IMR-90 (cell line): ENCODE results near the gene HRNR. TPM values are rescaled to one million over a fixed set of nuclear protein-coding genes. Genes with fewer than 3 reads are reported as not detected.

Experiments used
- ATAC-seq: fragments of 200-7000 bp; cut with Tn5 transposase; 2 replicates; pipeline ENCODE4 v1.9.1; 2020; ENCODE audit warnings: low read depth, mild to moderate bottlenecking, moderate library complexity
- BruUV-seq: library from RNA; stranded (reverse); fragments of 400-500 nt; replicated peaks from 2 replicates; lab custom pipeline; 2021; lab: Mats Ljungman, UMichigan
- CTCF ChIA-PET: fragments of 300-600 bp; formaldehyde crosslinking; extraction: SDS; loops from one replicate; lab custom pipeline; 2021; ENCODE audit warnings: antibody characterized with exemption; lab: Yijun Ruan, JAX
- POLR2A ChIA-PET: fragments of 300-600 bp; sonication (Branson Sonifier 250); formaldehyde crosslinking; loops from one replicate; lab custom pipeline; 2022; ENCODE audit warnings: antibody characterized with exemption; ENCODE audit not compliant: unreplicated experiment; lab: Charles Lee
- DNase-seq: peaks from one replicate; pipeline ENCODE4 v3.0.0; 2013
- H2AFZ ChIP-seq: replicated peaks from 2 replicates; pipeline ENCODE3; 2013; ENCODE audit warnings: low read length, mild to moderate bottlenecking; ENCODE audit not compliant: poor library complexity
- H2AK5ac ChIP-seq: 2 replicates; pipeline ENCODE4 v1.6.1; 2013; ENCODE audit warnings: low read depth, low read length, inconsistent platforms
- H2AK9ac ChIP-seq: replicated peaks from 2 replicates; pipeline ENCODE3; 2013; ENCODE audit warnings: mild to moderate bottlenecking, low read depth, low read length, moderate library complexity; ENCODE audit not compliant: poor library complexity
- H2BK120ac ChIP-seq: 2 replicates; pipeline ENCODE4 v1.6.1; 2013; ENCODE audit warnings: low read depth, low read length, inconsistent platforms
- H2BK15ac ChIP-seq: 3 replicates; pipeline ENCODE4 v1.6.1; 2013; ENCODE audit warnings: low read depth, low read length, inconsistent platforms
- H2BK20ac ChIP-seq: 2 replicates; pipeline ENCODE4 v1.6.1; 2013; ENCODE audit warnings: low read depth, mild to moderate bottlenecking, inconsistent platforms, low read length, moderate library complexity
- H2BK5ac ChIP-seq: 2 replicates; pipeline ENCODE4 v1.6.1; 2013; ENCODE audit warnings: mild to moderate bottlenecking, low read depth, low read length, inconsistent platforms; ENCODE audit not compliant: poor library complexity, severe bottlenecking
- H3K14ac ChIP-seq: replicated peaks from 2 replicates; pipeline ENCODE4 v1.6.1; 2013; ENCODE audit warnings: low read depth, low read length, inconsistent platforms
- H3K18ac ChIP-seq: 2 replicates; pipeline ENCODE4 v1.6.1; 2013; ENCODE audit warnings: low read depth, low read length, control low read depth
- H3K23ac ChIP-seq: 2 replicates; pipeline ENCODE4 v1.6.1; 2013; ENCODE audit warnings: low read depth, low read length, inconsistent platforms
- H3K27ac ChIP-seq: 2 replicates; pipeline ENCODE4 v1.5.1; 2013; ENCODE audit warnings: mild to moderate bottlenecking, control low read depth, low read length; ENCODE audit not compliant: insufficient read depth
- H3K27me3 ChIP-seq: 2 replicates; pipeline ENCODE4 v1.6.1; 2013; ENCODE audit warnings: low read length; ENCODE audit not compliant: control insufficient read depth, insufficient read depth
- H3K36me3 ChIP-seq: 2 replicates; pipeline ENCODE4 v1.6.1; 2013; ENCODE audit warnings: low read length, mixed read lengths; ENCODE audit not compliant: control insufficient read depth, insufficient read depth
- H3K4ac ChIP-seq: 2 replicates; pipeline ENCODE4 v1.6.1; 2013; ENCODE audit warnings: low read depth, low read length, inconsistent platforms
- H3K4me1 ChIP-seq: 2 replicates; pipeline ENCODE4 v1.6.1; 2013; ENCODE audit warnings: low read length, mixed read lengths; ENCODE audit not compliant: control insufficient read depth, insufficient read depth
- H3K4me2 ChIP-seq: 2 replicates; pipeline ENCODE4 v1.6.1; 2013; ENCODE audit warnings: low read depth, mild to moderate bottlenecking, control low read depth, low read length, moderate library complexity
- H3K4me3 ChIP-seq: 2 replicates; pipeline ENCODE4 v1.5.1; 2013; ENCODE audit warnings: low read depth, mild to moderate bottlenecking, control low read depth, low read length, moderate library complexity; ENCODE audit not compliant: insufficient read depth
- H3K56ac ChIP-seq: 2 replicates; pipeline ENCODE4 v1.6.1; 2013; ENCODE audit warnings: low read length, inconsistent platforms; ENCODE audit not compliant: insufficient read depth; ENCODE audit errors: extremely low read depth
- H3K79me1 ChIP-seq, 2 experiments: 2 replicates each; pipeline ENCODE4 v1.6.1; 2013; ENCODE audit warnings: low read length in 2 of 2, inconsistent platforms in 1 of 2, low read depth in 1 of 2
- H3K9ac ChIP-seq: 2 replicates; pipeline ENCODE4 v1.6.1; 2013; ENCODE audit warnings: low read depth, low read length, control low read depth
- H3K9me1 ChIP-seq: 2 replicates; pipeline ENCODE4 v1.6.1; 2013; ENCODE audit warnings: low read length, inconsistent platforms; ENCODE audit not compliant: insufficient read depth
- H3K9me3 ChIP-seq: 2 replicates; pipeline ENCODE4 v1.6.1; 2013; ENCODE audit warnings: low read length; ENCODE audit not compliant: control insufficient read depth, insufficient read depth
- H4K20me1 ChIP-seq: 2 replicates; pipeline ENCODE4 v1.6.1; 2013; ENCODE audit warnings: low read length, inconsistent platforms; ENCODE audit not compliant: insufficient read depth
- H4K5ac ChIP-seq: 2 replicates; pipeline ENCODE4 v1.6.1; 2013; ENCODE audit warnings: mild to moderate bottlenecking, low read depth, low read length, control low read depth
- H4K8ac ChIP-seq, 2 experiments: 2 replicates each; pipeline ENCODE4 v1.6.1; 2013; ENCODE audit warnings: low read depth in 2 of 2, low read length in 2 of 2, control low read depth in 1 of 2, inconsistent platforms in 1 of 2
- H4K91ac ChIP-seq: 2 replicates; pipeline ENCODE4 v1.6.1; 2013; ENCODE audit warnings: low read depth, low read length, inconsistent platforms; ENCODE audit not compliant: insufficient read depth
- BHLHE40 ChIP-seq: fragments of 150-350 bp; IDR thresholded peaks from 2 replicates; pipeline ENCODE4 v1.6.1; 2016; ENCODE audit warnings: mild to moderate bottlenecking, low read depth, low read length
- CEBPB ChIP-seq: IDR thresholded peaks from 2 replicates; pipeline ENCODE4 v1.6.1; 2012; ENCODE audit warnings: low read depth, low read length, improper control_type of control experiment
- CHD1 ChIP-seq: IDR thresholded peaks from 2 replicates; pipeline ENCODE4 v1.6.1; 2012; ENCODE audit warnings: low read depth, low read length, improper control_type of control experiment
- CTCF ChIP-seq: conservative IDR thresholded peaks from 2 replicates; pipeline ENCODE4 v1.5.1; 2012; ENCODE audit warnings: mild to moderate bottlenecking, low read depth, low read length, improper control_type of control experiment
- ELK1 ChIP-seq: fragments of 150-350 bp; IDR thresholded peaks from 2 replicates; pipeline ENCODE4 v1.6.1; 2016; ENCODE audit warnings: low read depth, mild to moderate bottlenecking, low read length, moderate library complexity, borderline replicate concordance
- FOS ChIP-seq: fragments of 150-350 bp; IDR thresholded peaks from 2 replicates; pipeline ENCODE4 v1.6.1; 2016; ENCODE audit warnings: low read depth, low read length
- MAFK ChIP-seq: IDR thresholded peaks from 2 replicates; pipeline ENCODE4 v1.6.1; 2012; ENCODE audit warnings: low read depth, low read length, improper control_type of control experiment
- MAZ ChIP-seq: IDR thresholded peaks from 2 replicates; pipeline ENCODE4 v1.6.1; 2012; ENCODE audit warnings: low read depth, mild to moderate bottlenecking, low read length, improper control_type of control experiment, moderate library complexity, borderline replicate concordance
- MXI1 ChIP-seq: IDR thresholded peaks from 2 replicates; pipeline ENCODE4 v1.6.1; 2012; ENCODE audit warnings: low read depth, mild to moderate bottlenecking, low read length, moderate library complexity, borderline replicate concordance
- NFE2L2 ChIP-seq: fragments of 150-350 bp; IDR thresholded peaks from 2 replicates; pipeline ENCODE4 v1.6.1; 2016; ENCODE audit warnings: low read depth, mild to moderate bottlenecking, low read length
- POLR2A ChIP-seq: IDR thresholded peaks from 2 replicates; pipeline ENCODE4 v1.6.1; 2012; ENCODE audit warnings: mild to moderate bottlenecking, low read depth, low read length
- RAD21 ChIP-seq: IDR thresholded peaks from 2 replicates; pipeline ENCODE4 v1.6.1; 2012; ENCODE audit warnings: low read length, improper control_type of control experiment
- RCOR1 ChIP-seq: IDR thresholded peaks from 2 replicates; pipeline ENCODE4 v1.6.1; 2012; ENCODE audit warnings: mild to moderate bottlenecking, low read length, improper control_type of control experiment; ENCODE audit not compliant: insufficient replicate concordance
- RFX5 ChIP-seq: IDR thresholded peaks from 2 replicates; pipeline ENCODE4 v1.8.0; 2012; ENCODE audit warnings: low read depth, mild to moderate bottlenecking, low read length, moderate library complexity
- SMC3 ChIP-seq: fragments of 150-350 bp; IDR thresholded peaks from 2 replicates; pipeline ENCODE4 v1.6.1; 2016; ENCODE audit warnings: low read depth, mild to moderate bottlenecking, antibody characterized with exemption, low read length, moderate library complexity
- WGBS, 2 experiments: methylation state at CpG; one replicate each; pipeline versions ENCODE4 v1.1.5 to v1.1.7; 2013; ENCODE audit warnings: missing lambda C conversion rate in 2 of 2; ENCODE audit not compliant: insufficient read length in 1 of 2; ENCODE audit errors: extremely low coverage in 2 of 2; 5-methylcytosine and 5-hydroxymethylcytosine counted together
- dilution Hi-C: fragments of 300-500 bp; cut with HindIII; formaldehyde crosslinking; loops from one replicate; pipeline ENCODE4 v1.14.3; 2018; ENCODE audit warnings: low sequenced_read_pairs; ENCODE audit not compliant: unreplicated experiment
- in situ Hi-C: fragments of 300-500 bp; cut with MboI; formaldehyde crosslinking; loops from 3 replicates; pipeline ENCODE4 v1.14.3; 2019; ENCODE audit warnings: low sequenced_read_pairs, inconsistent platforms, mixed read lengths
- intact Hi-C: fragments of 100-400 bp; cut with micrococcal nuclease; formaldehyde crosslinking; loops from 2 replicates; pipeline ENCODE4 v1.10.0; 2022
- polyA plus RNA-seq, 3 experiments: library from polyadenylated mRNA; depleted of rRNA; stranded (reverse); fragments of >200 nt; gene quantifications; 2 replicates each; pipeline ENCODE4 v1.2.3, GENCODE V29; 2012; ENCODE audit warnings: low replicate concordance in 1 of 3
- total RNA-seq: library from RNA; depleted of rRNA; stranded (reverse); fragments of >200 nt; gene quantifications from 2 replicates; pipeline ENCODE4 v1.2.3, GENCODE V29; 2012
- TF ChIP-seq, protein P1 (sequence below): fragments of 150-350 bp; IDR thresholded peaks from 2 replicates; pipeline ENCODE4 v1.6.1; 2017; ENCODE audit warnings: mild to moderate bottlenecking, antibody characterized with exemption, low read length, low read depth

Gene HRNR
- total and polyA plus RNA-seq, 2 of the 4 experiments (the other 2 are of a cell fraction): under 0.01 TPM; not detected in 1

DNA sequence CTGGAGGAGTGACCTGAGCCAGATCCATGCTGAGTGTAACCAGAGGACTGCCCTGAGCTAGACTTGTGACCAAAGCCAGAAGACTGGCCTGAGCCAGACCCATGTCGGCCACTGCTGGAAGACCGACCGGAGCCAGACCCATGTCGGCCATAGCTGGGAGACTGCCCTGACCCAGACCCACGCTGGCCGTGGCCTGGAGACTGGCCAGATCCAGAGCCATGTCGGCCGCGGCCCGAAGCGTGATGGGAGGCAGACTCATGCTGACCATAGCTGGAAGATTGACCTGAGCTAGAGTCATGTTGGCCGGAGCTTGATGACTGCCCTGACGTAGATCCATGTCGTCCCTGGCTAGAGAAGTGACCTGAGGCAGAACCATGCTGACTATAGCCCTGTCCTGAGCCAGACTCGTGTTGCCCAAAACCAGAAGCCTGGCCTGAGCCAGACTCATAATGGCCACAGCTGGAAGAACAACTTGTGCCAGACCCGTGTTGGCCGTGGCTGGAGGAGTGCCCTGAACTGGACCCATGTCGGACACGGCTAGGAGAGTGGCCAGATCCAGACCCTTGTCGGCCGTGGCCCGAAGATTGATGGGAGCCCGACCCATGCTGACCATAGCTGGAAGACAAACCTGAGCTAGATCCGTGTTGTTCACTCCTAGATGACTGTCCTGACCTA lies 5.1 kb downstream of the HRNR start:
- no peak overlapping the region for H3K9ac ChIP-seq
- intact Hi-C loops: no loop called here
- BruUV-seq: no TSS peak

More for the DNA sequence above, 5.1 kb downstream of the HRNR start:
- no peak overlapping the region for H3K4ac ChIP-seq
- dilution Hi-C loops: no loop called here
- no peak overlapping the region for H4K5ac ChIP-seq
- H3K4me2 ChIP-seq: no peak overlapping the region
- H3K23ac ChIP-seq: no peak overlapping the region
- no peaks in the 10 kb centered on the region for H3K4me1 ChIP-seq
- in situ Hi-C loops: no loop called here
- H3K79me1 ChIP-seq: no peaks in the 10 kb centered on the region
- H4K8ac ChIP-seq: no peak overlapping the region
- H4K20me1 ChIP-seq: no peaks in the 10 kb centered on the region
- H3K14ac ChIP-seq: no peak overlapping the region
- H2BK120ac ChIP-seq: no peak overlapping the region
- H2AK9ac ChIP-seq: no peak overlapping the region
- no peak for DNase-seq
- H2AFZ ChIP-seq: no peak overlapping the region
- H3K9me3 ChIP-seq: peaks cover 16% of the 10 kb centered on the region; the same call in 1 of the 2 replicates
- no peak overlapping the region for H2BK20ac ChIP-seq
- H2BK5ac ChIP-seq: no peak overlapping the region
- TF ChIP-seq ELK1 (no peak), POLR2A (no peak), MAFK (no peak), MXI1 (no peak), RFX5 (no peak), MAZ (no peak), CTCF (no peak), CHD1 (no peak), RCOR1 (no peak), BHLHE40 (no peak), CEBPB (no peak), NFE2L2 (no peak), FOS (no peak), SMC3 (no peak), RAD21 (no peak)
- TF ChIP-seq, protein P1, sequence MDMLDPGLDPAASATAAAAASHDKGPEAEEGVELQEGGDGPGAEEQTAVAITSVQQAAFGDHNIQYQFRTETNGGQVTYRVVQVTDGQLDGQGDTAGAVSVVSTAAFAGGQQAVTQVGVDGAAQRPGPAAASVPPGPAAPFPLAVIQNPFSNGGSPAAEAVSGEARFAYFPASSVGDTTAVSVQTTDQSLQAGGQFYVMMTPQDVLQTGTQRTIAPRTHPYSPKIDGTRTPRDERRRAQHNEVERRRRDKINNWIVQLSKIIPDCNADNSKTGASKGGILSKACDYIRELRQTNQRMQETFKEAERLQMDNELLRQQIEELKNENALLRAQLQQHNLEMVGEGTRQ: no peak
- H3K4me3 ChIP-seq: no peak overlapping the region
- no peak overlapping the region for H2BK15ac ChIP-seq
- no peaks in the 10 kb centered on the region for H3K36me3 ChIP-seq
- H3K18ac ChIP-seq: no peak overlapping the region
- no peaks in the 10 kb centered on the region for H3K27me3 ChIP-seq
- 81% methylated on average over 23 of the region's 24 CpGs; no CpG with 5 or more reads in 1 of the 2 experiments for WGBS, 2 experiments
- ATAC-seq: no peak
- H3K27ac ChIP-seq: no peak overlapping the region
- H2AK5ac ChIP-seq: no peak overlapping the region
- H3K56ac ChIP-seq: no peak overlapping the region
- H3K9me1 ChIP-seq: no peaks in the 10 kb centered on the region
- POLR2A ChIA-PET: no interaction called here
- CTCF ChIA-PET: no interaction called here
- no peak overlapping the region for H4K91ac ChIP-seq
